NCI-H2107 treated with DMSO at 0.1 percent for 48 hours (cell line): Measurements from ENCODE around the gene RFX2.
"Not testable (repeated sequence)": the region's sequence is repeated elsewhere in the genome, so short reads cannot be mapped to it uniquely, and the experiment has no call there.

Experiments
- DNase-seq: peaks from one replicate; lab custom pipeline; 2025; ENCODE audit not compliant: unreplicated experiment; lab: John Stamatoyannopoulos, UW

RFX2 gene

DNA sequence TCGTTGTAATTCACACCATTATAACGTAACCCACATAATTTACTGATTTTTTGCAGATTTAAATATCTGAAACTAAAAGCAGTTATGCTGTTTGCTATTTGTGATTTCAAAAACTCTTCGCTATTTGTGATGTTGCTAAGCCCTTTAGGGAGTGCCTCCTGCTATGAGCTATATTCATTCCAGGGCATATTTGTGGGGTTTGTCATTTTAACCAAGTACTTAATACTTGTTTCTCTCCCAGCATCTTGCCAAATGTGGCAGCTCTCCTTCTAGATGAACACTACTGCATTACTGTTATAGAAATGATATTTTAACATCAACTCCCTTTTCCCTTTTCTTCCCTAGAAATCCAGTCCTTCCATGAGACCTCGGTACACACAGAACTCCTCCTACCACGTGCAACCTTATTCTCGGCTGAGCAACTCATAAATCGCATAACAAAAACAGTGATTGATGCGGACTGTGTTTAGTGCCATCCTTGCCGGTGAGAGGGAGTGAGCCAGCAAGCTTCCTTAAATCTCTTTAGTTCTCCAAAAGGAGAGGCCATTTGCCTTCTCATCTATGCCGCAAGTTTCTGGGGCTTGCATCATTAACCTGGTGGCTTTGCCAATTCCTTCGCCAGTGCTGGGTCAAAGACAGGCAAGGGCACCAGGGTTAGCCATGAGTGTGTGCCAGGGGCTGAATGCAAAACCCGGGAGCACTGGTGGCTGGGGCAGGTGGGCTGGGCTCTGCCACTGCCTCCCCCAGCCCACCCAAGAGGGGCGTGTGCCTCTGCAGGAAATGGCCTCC, 33.4 kb downstream of the RFX2 start:
- DNase-seq = no peak

DNA sequence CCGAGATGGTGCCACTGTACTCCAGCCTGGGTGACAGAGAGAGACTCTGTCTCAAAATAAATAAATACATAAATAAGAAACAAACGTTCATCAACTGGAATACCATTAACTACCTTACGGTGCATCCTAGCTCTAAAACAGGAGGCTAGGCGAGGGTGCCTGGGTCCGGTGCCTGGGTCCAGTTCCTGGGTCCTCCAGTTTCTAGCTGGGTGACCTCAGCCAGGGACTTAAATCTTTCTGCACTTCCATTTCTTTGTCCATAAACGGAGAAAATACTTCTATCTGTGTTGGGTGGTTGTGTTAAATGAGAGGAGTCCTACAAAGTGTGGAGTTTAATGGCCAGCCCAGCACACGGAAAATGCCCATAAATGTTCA, 34.0 kb downstream of the RFX2 start:
- DNase-seq = no peak

DNA sequence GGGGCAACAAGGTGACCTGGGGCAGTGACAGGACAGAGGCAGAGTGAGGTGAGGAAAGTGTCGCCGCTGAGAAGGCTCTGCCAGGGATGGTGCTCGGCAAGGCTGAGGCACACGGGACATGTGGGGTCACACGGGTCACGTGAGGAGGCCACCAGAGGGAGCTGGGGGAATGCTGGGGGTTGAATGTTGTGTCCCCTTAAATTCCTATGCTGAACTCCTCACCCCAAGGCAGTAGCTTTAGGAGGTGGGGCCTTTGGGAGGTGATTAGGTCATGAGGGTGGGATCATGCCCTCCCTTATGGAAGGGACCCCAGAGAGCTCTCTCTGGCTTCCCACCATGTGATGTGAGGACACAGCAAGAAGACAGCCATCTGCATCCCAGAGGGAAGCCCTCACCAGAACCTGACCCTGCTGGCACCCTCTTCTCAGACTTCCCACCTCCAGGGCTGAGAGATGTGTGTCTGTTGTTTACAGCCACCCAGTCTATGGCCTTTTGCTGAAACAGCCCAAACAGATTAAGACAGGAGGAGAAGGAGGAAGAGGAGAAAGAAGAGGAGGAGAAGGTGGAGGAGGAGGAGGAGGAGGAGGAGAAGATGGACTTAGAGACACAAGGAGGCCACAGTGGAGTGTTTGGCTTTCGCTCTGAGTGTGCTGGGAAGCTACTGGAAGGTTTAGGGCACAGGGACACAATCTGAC, 35.4 kb downstream of the RFX2 start:
- no peak for DNase-seq

- DNase-seq = no peak
These were observed 36.2 kb downstream of the RFX2 start for GRCh38 chr19:6073858-6074708.

DNA sequence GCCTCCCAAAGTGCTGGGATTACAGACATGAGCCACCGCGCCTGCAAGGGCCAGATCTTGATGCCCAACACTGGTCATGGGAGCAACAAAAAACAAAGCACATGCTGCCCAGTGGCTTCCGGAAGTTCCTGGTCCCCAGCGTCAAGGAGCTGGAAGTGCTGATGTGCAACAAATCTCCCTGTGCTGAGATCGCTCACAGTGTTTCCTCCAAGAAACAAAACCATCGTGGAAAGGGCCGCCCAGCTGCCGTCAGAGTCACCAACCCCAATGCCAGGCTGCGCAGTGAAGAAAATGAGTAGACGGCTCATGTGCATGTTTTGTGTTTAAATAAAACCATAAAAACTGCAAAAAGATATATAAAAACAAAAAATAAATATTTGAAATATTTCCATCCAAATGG, 37.1 kb downstream of the RFX2 start:
- DNase-seq = not testable (repeated sequence)

- DNase-seq = no peak
These were observed 38.4 kb downstream of the RFX2 start for GRCh38 chr19:6071875-6072274.

DNA sequence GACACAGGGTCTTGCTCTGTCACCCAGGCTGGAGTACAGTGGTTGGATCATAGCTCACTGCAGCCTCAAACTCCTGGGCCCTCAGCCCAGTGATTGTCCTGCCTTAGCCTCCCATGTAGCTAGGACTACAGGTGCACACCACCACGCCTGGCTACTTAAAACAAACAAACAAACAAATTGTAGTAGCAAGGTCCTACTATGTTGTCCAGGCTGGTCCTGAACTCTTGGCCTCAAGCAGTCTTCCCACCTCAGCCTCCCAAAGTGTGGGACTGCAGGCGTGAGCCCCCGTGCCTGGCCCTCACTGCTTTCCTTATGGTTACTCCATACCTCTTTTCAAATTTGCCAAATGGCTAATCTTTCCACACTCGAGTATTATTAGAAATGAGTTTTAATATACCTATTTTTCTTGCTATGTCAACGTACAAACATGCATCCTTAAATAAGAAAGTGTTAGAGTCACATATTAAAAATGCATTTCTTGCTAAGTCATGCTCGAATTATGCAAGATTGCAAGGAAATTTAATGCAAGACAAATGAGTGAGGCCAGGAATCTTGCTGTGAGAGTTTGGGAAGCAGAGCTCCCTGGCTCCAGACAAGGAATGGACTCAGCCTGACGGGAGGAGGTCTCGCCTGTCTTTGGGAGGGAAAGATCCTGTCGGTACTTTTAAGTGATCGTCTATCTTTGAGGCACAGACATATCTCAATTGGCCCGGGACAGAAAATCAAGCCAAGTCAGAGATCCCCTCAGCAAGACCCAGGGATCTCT, 39.4 kb downstream of the RFX2 start:
- DNase-seq = no peak

DNA sequence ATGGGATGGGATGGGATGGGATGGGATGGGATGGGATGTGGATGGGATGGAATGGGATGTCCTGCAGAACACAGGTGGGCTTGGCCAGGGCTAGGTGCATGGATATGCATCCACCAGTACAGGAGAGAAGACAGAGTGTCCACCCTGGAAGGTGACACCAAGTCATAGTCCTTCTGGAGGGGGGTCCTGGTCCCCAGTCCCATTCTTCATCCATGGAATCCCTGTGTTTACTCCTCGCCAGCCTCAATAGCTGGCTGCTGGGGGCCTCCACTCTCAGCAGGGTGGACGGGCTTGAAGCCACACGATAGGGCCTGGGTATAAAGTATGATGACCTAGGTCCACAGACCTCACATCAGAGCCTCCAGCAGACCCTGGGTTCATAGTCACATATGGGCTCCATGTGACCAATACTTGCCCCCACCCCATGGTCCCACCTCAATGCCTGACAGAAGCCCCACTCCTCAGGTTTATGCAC, 40.1 kb downstream of the RFX2 start:
- no peak for DNase-seq

DNA sequence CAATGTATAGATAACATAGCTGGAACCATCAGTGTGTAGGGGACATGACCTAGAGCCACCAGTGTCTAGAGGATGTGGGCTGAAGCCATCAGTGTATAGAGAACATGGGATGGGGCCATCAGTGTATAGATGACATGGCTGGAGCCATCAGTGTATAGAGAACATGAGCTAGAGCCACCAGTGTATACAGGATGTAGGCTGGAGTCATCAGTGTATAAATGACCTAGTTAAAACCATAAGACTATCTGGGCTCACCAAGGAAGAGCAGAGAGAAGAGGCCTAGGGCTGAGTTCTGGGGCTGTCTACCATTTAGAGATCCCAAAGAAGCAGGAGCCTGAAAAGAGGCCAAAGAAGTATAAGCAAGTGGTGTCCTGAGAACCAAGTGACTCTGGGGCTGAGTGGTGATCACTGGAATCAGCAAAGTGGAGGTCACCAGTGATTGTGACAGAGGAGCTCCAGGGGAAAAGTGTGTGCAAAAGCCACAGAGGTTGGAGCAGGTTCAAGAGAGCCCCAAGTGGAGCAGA, 41.0 kb downstream of the RFX2 start:
- DNase-seq = no peak

DNA sequence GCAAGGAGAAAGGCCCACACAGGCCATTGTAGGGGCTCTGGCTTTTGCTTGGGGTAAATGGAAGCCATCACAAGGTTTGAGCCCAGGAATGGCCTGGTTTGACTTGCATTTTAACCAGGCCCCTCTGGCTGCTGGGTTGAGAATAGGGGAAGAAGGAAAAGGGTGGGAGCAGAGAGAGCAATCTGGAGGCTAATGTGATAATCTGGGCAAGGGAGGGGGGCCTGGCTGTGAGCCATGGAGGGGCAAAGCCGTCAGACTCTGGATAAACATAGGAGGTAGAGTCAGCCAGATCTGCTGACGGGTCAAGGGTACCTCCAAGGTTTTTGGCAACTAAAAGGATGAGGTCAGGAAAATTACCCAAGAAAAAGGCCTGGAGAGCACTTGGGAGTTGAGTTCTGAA, 41.6 kb downstream of the RFX2 start:
- no peak for DNase-seq

GRCh38 chr19:6067975-6068374, 42.3 kb downstream of the RFX2 start:
- DNase-seq = no peak

GRCh38 chr19:6066661-6067646, 43.3 kb downstream of the RFX2 start:
- DNase-seq = peak; percentile 84

- peak; percentile 34 for DNase-seq
These were observed 44.5 kb downstream of the RFX2 start for GRCh38 chr19:6065685-6066374.

- no peak for DNase-seq
These were observed 45.8 kb downstream of the RFX2 start for GRCh38 chr19:6064336-6065073.

- DNase-seq = no peak
These were observed 46.5 kb downstream of the RFX2 start for GRCh38 chr19:6063576-6064335.

DNA sequence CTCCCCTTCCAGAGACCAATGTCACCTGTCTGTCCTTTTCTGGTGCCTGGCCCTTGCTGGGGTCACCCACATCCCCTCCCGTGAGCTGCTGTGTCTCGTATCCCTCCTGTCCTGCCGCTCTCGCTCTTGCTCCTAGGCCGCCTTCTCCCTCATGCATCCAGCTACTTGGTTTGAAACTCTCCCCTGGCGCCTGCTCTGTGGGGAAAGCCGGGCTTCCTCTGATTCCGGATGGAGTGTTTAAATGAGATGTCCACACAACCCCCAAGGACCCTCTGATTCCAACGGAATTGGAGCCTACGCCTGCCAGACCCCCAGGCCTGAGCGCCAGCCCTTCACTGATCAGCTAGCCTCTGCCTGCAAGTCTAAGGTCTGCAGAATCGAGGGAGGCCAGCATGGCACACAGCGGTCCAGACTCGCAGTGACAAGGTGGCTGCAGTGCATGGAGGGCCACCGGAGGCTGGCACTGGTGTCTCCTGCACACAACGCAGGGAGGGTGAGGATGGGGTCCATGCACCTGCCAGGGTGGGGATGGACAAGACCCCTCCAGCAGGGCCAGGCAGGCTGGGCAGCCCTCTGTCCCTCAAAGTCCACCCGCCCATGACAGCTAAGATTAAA, 47.2 kb downstream of the RFX2 start:
- no peak for DNase-seq

DNA sequence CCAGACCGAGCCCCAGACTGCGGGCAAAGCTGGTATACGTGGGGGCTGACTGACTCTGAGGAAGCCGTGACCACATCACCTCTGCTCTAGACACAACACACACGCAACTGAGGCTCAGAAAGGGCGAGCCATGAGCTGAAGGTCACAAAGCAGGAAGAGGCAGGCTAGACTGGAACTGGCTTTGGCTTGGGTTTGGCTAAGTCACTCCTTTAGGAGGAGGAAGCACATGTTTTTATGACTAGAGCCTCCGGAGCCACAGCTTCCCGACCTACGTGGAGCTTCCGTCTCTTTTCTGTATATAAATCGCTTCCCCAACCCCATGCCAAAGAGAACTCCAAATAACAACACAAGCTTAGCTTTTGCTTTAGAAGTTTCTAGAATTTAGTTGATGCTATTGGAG, 48.0 kb downstream of the RFX2 start:
- no peak for DNase-seq
